Right lobe of liver (tissue), 4 donors: Measurements from ENCODE around the gene HHLA2.

ENCODE experiments used
- CTCF ChIP-seq, 4 donors: fragments of 200-600 bp in 3 of 4; fragments of 450-650 bp in 1 of 4; IDR thresholded peaks; one replicate each; pipeline versions ENCODE4 v1.5.1 to v1.8.0; 2016 to 2022; ENCODE audit warnings: antibody characterized with exemption in 4 of 4, mild to moderate bottlenecking in 2 of 4
- POLR2A ChIP-seq: fragments of 450-650 bp; IDR thresholded peaks from one replicate; pipeline ENCODE4 v1.6.1; 2017; ENCODE audit warnings: antibody characterized with exemption, mild to moderate bottlenecking
- donor health status: DM: no; HTN: no; CAD: no.
- donor health status: DM: no; HTN: no; CAD: no.
- donor health status: DM: no; HTN: yes; CAD: no.

DNA sequence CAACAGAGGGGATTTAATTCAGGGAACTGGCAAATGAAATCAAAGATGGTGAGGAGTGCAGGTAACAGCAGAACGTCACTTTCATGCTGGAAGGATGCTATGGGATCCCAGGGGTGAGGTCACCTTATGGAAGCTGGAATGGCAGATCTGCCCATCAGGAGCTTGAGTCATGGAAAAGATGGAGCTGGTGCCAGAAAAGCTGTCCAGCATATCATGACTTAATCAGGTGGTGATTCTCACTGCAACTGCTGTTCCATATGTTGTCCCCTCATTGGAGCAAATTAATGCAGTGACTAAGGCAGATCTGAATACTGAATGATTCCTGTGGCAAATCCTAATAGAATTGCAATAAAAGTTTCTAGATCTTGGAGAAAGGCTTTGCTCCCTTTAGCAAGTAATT lies 38.4 kb downstream of the HHLA2 start:
- no peak for TF ChIP-seq CTCF (IDR thresholded peaks at IDR 0.05)
- no peak for TF ChIP-seq POLR2A
